DLD1 (cell line): ENCODE measurements around the gene OR7G2.

Source experiments
- in situ Hi-C: cut with HindIII; loops from 2 replicates; pipeline ENCODE4 v1.10.0; 2017; ENCODE audit warnings: low sequenced_read_pairs

OR7G2 gene

DNA sequence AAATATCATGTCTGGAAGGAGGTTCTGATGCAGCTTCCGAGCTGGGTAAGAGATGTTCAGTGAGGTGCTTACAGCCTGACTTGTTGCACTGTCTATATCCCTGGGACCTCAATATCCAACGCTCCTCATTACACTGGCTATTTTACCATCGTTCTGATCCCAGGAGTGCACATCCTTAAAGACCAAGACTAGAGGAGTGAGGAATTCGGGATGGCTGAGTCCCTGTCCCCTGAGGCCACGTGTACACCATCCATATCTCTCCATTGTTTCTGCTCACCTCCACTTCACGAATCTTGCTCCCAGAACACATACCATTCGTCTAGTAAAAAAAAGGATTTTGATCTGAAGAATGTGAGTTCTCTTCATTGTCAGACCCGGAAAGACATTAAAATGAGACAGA lies at the start of gene OR7G2:
OR7G2 (minus strand) TSS at position 101 of the 400 bp plus-strand sequence. CDS start 4,232 bp downstream, outside the sequence.
- in situ Hi-C loops = no loop called here

DNA sequence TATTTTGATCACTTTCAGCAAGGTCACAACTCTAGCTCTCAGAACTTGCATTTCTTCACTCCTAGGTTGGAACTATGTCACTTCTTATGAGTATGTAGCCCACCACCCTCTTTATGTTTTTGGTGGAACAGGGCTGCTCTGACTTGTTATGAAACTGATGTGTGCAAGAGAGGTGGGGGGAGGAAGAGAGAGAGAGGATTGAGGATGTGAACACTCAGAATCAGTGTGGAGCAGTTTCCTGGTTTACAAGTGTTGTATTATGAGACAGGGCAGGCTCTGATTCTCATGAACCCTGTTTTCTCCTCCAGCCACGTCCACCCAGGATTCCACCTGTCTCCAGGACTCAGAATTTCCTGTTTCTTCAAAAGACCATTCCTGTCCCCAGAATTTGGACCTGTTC lies 49.0 kb upstream of the OR7G2 start:
- in situ Hi-C loops = no loop called here

GRCh38 chr19:9155591-9155990 lies 48.3 kb upstream of the OR7G2 start:
- in situ Hi-C loops = no loop called here

GRCh38 chr19:9151367-9151766 lies 44.1 kb upstream of the OR7G2 start:
- in situ Hi-C loops = no loop called here

- in situ Hi-C loops = no loop called here
These were observed 43.4 kb upstream of the OR7G2 start for GRCh38 chr19:9150650-9151049.

- in situ Hi-C loops = no loop called here
These were observed 42.7 kb upstream of the OR7G2 start for GRCh38 chr19:9149997-9150396.

DNA sequence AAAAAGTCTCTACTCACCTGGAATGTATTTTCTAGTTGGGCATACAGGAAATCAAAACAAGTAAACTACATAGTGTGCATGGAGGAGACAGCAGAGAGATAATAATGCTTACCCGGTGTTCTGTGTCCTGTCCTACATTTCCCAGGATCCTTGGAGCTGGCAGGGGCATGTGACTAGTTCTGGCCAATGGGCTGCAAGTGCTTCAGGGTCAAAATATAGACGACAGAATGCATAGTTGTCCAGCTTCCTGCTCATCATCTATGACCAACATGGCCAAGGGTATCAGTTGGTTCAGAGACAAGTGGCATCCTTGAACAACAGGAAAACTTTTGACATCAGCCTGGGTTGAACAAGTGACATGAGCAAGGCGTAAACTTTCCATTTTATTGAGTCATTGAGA lies 41.4 kb upstream of the OR7G2 start:
- in situ Hi-C loops = no loop called here

GRCh38 chr19:9146882-9147281 lies 39.6 kb upstream of the OR7G2 start:
- in situ Hi-C loops = no loop called here

DNA sequence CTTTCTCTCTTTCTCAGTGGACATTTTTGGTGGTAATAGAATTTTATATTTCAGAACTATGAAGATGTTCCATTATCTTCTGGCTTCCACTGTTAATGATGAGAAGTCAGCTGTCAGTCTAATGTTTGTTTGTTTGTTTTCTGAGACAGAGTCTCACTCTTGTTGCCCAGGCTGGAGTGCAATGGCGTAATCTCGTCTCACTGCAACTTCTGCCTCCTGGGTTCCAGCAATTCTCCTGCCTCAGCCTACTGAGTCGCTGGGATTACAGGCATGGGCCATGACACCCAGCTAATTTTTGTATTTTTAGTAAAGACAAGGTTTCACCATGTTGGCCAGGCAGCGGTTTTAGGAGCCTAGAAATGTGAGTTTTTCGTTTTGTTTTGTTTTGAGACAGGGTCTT lies 37.6 kb upstream of the OR7G2 start:
- in situ Hi-C loops = no loop called here

DNA sequence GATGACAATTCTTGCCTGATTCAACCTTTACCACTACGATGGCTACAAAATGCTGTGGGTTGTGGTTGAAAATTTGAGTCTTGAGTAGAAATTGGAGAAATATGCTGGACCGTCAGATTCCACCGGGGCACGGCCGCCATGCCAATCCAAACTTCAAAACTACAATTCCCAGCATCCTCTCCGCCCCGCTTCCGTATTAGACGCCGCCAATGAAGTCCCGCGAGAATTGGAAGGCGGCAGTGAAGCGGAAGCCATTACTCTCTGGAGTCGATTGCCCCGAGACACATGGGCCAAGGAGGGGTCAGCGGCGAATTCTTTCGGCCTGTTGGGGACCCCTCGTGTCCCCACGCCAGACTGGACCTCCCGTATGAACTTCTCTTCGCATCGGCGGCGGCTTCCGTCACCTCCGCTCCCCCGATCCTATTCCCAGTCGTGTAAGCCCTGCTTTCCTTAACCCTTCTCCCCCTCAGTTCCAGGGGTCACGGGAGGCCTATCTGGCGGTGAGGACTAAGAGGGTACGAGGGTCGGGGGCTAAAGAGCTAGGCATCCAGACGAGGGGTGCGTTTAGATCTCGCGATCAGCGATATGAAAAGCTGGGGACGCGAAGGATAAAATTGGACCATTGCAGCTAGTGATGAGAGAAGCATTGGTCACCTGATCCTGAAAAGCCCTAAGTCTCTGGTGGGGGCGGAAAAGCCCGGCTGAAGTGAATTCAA lies 33.0 kb upstream of the OR7G2 start, which contains the start of gene ZNF317:
ZNF317 (plus strand) TSS at position 239 of the 716 bp plus-strand sequence. CDS start 15,620 bp downstream, outside the sequence.
- in situ Hi-C loops = no loop called here

GRCh38 chr19:9139609-9140158 lies 32.4 kb upstream of the OR7G2 start:
- in situ Hi-C loops = no loop called here

DNA sequence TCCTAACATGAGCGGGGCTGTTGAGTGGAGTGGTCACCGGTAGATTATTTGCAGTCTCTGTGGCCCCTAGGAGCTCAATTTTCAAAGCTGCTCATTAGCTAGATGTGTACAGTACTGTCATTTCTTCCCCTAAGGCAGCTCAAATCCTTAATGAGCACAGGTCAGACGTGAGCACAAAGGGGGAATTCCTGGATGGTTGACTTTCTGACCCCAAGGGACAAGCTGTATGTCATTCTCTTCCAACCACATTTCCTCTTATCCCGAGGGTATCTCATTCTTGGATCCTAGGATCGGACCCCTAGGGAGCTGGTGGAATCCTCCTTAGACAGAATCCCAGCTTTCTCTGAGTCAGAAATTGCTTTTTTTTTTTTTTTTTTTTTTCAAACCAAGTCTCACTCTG lies 25.1 kb upstream of the OR7G2 start:
- in situ Hi-C loops = no loop called here

- in situ Hi-C loops = no loop called here
These were observed 23.7 kb upstream of the OR7G2 start for GRCh38 chr19:9130965-9131364.

DNA sequence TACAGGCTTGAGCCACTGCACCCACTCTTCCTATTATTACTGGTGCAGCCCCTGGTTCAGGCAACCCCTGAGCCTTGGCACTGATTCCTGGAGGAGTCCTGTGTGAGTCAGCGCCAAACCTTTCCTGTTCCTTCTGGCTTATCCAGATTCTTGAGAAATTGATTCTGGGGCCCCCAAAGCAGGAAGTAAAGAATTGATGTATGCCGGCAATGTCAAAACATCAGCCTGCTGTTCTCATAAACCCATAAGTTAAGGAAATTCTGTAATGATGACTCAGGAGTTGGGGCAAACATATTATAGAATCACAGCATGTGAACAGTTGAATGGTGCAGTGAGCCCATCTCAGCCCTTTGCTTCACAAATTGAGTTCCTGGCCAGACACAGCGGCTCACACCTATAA lies 20.9 kb upstream of the OR7G2 start:
- in situ Hi-C loops = no loop called here

- in situ Hi-C loops = no loop called here
These were observed 19.7 kb upstream of the OR7G2 start, which contains the start of gene OR7G3 for GRCh38 chr19:9126900-9127405. Gene OR7G3 (minus strand): TSS chr19:9126950. CDS start chr19:9126950, 0 bp downstream.

DNA sequence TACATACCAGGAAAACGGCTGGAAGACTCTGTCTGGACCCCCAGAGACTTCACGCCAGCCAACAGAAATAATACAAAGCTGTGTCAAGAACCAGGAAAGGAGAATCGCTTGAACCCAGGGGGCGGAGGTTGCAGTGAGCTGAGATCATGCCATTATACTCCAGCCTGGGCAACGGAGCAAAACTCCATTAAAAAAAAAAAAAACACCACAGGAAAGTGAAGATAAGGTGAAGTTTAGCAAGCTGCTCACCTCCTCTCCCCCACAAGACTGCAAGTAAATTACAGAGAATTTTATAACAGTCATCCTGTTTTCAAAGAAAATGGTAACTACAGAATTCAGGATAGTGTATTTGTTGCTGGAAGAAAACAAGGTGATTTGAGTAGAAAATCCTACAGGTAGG lies 9.3 kb upstream of the OR7G2 start:
- in situ Hi-C loops = no loop called here

GRCh38 chr19:9115307-9115813 lies 8.1 kb upstream of the OR7G2 start, which contains the start of gene OR7G1:
Gene OR7G1 (minus strand): TSS chr19:9115763. CDS start chr19:9115763, 0 bp downstream.
- in situ Hi-C loops = no loop called here

- in situ Hi-C loops = no loop called here
These were observed 2.7 kb upstream of the OR7G2 start for GRCh38 chr19:9109959-9110358.

GRCh38 chr19:9086761-9087160 lies 20.5 kb downstream of the OR7G2 start, which contains the start of gene OR1M1:
Gene OR1M1 (plus strand): TSS chr19:9087061. CDS start chr19:9093245, 6,184 bp downstream.
- in situ Hi-C loops = no loop called here

GRCh38 chr19:9078651-9079050 lies 28.6 kb downstream of the OR7G2 start:
- in situ Hi-C loops = no loop called here

DNA sequence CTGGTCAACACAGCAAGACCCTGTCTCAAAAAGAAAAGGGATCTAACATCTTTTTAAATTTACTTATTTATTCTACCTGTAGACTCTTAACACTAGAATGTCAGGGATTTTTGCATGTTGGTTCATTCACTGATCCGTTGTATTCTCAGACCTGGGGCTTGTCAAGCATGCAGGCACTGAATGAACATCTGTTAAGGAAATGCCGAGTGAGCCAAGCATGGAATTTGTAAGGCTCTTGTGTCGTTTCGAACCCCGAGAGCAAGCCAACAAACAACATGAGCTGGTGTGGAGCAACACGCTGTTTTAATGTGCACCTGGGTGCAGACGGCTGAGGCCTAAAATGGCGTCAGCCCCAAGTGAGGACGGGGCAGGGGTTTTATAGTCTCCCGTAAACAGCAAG lies 30.4 kb downstream of the OR7G2 start:
- in situ Hi-C loops = no loop called here
